IPS-15b (cell line): Measurements from ENCODE around the gene CECR2.

ENCODE experiments used
- H3K27me3 ChIP-seq: one replicate; pipeline ENCODE4 v1.6.1; 2013; ENCODE audit warnings: low read length; ENCODE audit not compliant: control insufficient read depth, insufficient read depth
- H3K36me3 ChIP-seq: one replicate; pipeline ENCODE4 v1.6.1; 2013; ENCODE audit warnings: low read length; ENCODE audit not compliant: control insufficient read depth, insufficient read depth
- H3K4me1 ChIP-seq: one replicate; pipeline ENCODE4 v1.6.1; 2013; ENCODE audit warnings: mild to moderate bottlenecking, low read length; ENCODE audit not compliant: control insufficient read depth, insufficient read depth
- H3K4me3 ChIP-seq: one replicate; pipeline ENCODE4 v1.5.1; 2013; ENCODE audit warnings: low read depth, low read length
- H3K9ac ChIP-seq: one replicate; pipeline ENCODE4 v1.6.1; 2013; ENCODE audit warnings: low read depth, mild to moderate bottlenecking, low read length
- H3K9me3 ChIP-seq: one replicate; pipeline ENCODE4 v1.6.1; 2013; ENCODE audit warnings: mild to moderate bottlenecking, low read length; ENCODE audit not compliant: control insufficient read depth, insufficient read depth

CECR2 gene

DNA sequence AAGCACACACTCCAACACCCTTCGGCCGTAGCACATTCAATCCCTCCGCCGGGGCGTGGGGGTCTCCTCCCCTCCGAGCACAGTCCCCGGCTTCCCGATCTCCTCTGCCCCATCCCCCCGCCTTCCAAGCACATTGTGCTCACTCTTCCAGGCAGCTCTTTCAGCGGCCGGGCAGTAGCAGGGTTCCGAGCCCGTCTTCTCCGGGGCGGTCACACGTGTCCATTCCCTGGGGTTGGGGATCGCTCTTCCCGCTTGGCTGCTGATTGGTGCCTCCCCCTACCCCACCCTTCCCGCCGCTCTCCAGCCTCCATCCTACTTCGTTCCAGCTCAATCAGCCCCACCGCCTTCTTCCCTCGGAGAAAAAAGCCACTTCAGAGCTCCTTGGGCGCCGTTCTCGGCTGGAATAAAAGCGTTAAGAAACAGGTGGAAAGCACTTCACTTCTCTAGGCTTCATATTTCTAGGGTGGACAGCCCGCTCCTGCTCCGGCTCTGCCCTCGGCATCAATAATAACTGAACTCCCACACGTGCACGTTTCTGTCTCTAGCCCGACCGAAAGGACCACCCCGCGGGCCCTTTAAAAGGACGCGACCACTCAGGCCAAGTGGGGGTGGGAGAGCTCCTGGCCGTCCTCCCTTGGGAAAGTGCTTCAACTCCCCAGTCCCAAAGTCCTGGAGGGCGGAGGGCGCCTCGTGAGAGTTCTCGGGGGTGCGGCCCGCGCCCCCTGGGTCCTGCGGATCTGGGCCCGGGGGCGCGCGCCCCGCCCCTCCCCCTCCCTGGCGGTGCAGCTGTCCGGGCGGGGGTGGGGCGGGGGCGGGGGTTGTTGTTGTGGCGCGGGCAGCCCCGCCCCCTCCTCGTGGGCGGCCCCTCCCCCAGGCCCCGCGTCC, 464 bp upstream of the CECR2 start:
- Histone ChIP-seq H3K9ac (peak overlapping the region; percentile 96), H3K4me1 (peaks cover 22% of the 10 kb centered on the region), H3K9me3 (no peaks in the 10 kb centered on the region), H3K36me3 (no peaks in the 10 kb centered on the region), H3K27me3 (no peaks in the 10 kb centered on the region), H3K4me3 (peak overlapping the region; percentile 90)

DNA sequence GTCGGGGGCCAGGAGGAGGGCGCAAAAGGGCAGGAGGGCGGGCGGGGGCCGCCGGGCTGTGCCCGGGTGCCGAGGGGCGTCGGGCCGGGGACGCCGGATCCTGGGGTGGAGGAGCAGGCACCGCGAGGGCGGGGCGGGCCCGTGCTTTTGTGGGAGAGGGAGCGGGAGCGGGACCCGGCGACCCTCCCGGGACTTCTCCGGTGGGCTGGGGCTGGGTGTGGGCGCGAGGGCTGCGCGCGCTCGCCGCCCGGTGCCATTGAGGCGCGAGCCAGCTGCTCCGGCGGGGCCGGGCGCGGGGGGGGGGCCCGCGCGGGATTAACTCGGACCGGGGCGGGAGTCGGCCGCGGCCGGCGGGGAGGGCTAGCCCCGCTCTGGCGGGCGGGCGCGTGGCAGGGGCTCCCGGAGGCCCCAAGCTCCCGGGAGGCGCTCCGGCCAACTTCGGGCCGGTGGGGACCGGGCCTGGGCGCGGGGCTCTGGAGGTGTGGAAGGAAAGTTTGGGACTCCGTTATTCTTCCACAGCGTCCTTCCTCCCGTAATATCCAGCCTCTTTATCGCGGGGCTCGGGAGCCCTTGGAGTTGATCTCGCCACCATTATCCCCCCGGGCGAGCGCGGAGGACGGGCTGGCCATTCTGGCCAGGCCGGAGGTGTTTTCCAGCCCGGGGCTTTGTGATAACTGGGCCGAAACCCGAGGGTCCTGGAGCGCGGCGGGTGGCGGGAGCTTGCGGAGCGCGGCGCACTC, 936 bp downstream of the CECR2 start:
- Histone ChIP-seq H3K4me3 (peak overlapping the region; percentile 80), H3K9ac (peak overlapping the region; percentile 75), H3K27me3 (no peaks in the 10 kb centered on the region)

DNA sequence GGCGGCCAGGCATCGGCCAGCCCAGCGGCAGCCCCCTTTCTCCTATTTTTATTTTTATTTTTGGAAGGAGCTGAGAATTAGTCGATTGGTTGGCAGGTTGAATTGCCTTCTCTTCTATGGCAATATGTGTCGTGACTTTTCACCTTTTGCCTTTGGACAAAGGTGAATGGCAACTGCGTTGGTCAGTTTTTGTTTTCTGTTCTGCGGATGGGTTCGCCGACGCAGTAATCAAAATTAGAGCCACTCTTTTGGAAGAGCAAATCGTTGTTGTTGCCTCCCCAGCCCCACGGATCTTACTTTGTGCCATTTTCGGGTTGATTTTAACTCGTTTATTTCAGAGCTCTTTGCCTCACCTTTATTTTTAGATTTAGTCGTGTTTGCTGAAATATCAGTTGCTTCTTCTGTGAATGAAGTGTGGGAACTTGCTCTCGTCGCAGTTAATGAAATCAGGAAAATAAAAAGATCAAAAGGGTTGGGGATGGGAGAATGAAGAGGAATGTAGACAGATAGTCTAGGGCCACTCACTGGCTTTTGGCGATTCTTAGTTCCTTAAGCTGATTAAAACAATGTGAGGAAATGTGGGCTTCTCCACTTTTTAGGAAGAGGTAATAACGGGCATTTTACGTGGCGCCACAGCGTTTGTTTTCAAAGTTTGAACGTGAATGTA, 1.6 kb downstream of the CECR2 start:
- Histone ChIP-seq H3K9ac (peak overlapping the region; percentile 75), H3K27me3 (no peaks in the 10 kb centered on the region), H3K36me3 (no peaks in the 10 kb centered on the region), H3K4me1 (peaks cover 31% of the 10 kb centered on the region), H3K9me3 (no peaks in the 10 kb centered on the region), H3K4me3 (peak overlapping the region; percentile 80)

More for the DNA sequence above, 936 bp downstream of the CECR2 start:
- H3K4me1 ChIP-seq, result peaks cover 31% of the 10 kb centered on the region
- no peaks in the 10 kb centered on the region for H3K36me3 ChIP-seq
- no peaks in the 10 kb centered on the region for H3K9me3 ChIP-seq

DNA sequence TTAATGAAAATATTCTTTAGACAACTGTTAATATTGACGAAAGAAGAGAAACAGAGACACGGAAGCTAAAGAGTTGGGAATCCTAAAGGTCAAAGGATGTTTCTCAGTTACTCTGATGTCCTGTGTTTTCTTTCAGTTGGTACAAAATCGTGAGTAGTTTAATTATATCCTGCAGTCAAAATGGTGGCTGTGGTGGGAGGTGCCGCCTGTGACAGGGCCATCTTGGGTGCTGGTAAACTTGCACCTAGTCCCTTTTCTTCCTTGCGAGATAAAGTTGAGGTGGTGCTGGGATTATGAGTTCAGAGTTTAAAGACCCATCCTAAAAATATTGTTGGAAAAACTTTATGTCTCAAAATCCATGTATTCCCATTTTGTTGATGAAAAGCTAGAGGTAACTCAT, 2.2 kb downstream of the CECR2 start:
- no peaks in the 10 kb centered on the region for H3K9me3 ChIP-seq
- H3K36me3 ChIP-seq, result no peaks in the 10 kb centered on the region
- H3K9ac ChIP-seq, result peak overlapping the region; percentile 75
- no peaks in the 10 kb centered on the region for H3K27me3 ChIP-seq
- H3K4me3 ChIP-seq, result peak overlapping the region; percentile 80
- H3K4me1 ChIP-seq, result peaks cover 25% of the 10 kb centered on the region

DNA sequence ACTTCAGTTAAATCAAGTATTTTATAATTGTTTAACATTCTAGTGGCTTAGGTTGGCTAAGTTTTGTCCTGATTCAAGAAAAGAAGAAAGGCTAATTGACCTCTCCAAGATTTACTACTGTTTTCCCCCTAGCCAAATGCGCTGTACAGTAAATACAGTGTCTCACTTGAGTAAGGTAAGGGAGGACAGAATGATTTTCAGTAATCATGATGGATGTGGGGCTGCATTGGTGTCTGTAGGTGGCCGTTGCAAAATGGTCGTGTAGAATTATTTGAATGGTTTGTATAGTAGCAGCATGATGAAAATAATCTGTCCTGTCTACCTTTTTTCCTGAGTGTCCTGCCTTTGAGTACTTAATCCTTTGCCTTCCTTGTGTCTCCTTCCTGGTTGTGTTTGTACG, 4.6 kb downstream of the CECR2 start:
- Histone ChIP-seq H3K4me1 (peaks cover 27% of the 10 kb centered on the region), H3K4me3 (peak overlapping the region; percentile 4), H3K9me3 (no peaks in the 10 kb centered on the region), H3K27me3 (no peaks in the 10 kb centered on the region), H3K9ac (no peak overlapping the region), H3K36me3 (no peaks in the 10 kb centered on the region)

DNA sequence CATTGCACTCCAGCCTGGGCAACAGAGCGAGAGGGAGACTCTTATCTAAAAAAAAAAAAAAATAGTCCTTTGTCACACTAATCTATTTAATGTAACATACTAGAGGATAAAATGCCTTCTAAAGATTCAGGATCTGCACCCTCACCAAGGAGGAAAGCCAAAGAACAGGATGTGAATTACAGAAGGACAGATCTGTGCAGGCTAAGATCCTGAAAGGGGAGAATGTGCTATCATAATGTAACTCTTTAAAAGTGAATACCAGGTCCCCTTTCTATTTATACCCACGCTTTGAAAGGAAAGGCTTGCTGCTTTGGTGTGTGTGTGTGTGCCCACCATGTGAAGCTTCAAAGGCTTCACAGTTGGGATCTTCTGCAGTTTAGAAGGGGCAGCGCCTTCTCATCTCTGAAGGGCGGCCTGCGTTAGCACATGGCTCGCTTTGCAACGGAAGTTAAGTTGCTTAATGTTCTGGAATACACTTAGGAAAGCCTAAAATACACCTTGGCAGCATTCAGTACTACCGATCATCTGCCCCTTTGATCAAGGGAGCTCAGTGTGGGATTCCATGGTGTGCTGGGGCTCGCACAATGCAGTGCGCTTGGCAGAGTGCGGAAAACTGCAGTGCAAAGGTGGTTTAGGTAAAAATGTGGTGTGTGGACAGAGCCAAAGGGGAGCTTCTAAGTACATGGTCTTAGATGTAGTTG, 6.8 kb downstream of the CECR2 start:
- no peaks in the 10 kb centered on the region for H3K9me3 ChIP-seq
- no peaks in the 10 kb centered on the region for H3K27me3 ChIP-seq
- no peak overlapping the region for H3K9ac ChIP-seq
- no peak overlapping the region for H3K4me3 ChIP-seq
- no peaks in the 10 kb centered on the region for H3K36me3 ChIP-seq
- peaks cover 41% of the 10 kb centered on the region for H3K4me1 ChIP-seq

DNA sequence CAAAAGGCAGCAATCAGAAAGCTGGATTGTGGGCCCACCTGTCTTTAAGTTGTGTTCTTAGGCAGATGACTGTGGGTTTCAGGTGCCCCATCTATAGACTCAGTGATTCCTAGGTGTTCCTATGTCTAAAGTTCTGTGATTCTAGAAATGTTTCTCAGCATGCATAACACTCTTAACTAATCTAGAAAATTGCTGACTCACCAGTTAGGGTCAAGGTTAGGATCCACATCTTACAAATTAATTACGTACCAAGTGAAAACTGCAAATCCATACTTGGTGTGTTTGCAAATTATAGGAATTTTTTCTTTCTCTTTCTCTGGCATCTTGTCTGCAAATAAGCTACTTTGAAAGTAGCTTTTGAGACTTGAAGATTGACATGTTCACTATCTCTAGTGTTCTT, 7.7 kb downstream of the CECR2 start:
- H3K27me3 ChIP-seq, result no peaks in the 10 kb centered on the region
- H3K36me3 ChIP-seq, result no peaks in the 10 kb centered on the region

DNA sequence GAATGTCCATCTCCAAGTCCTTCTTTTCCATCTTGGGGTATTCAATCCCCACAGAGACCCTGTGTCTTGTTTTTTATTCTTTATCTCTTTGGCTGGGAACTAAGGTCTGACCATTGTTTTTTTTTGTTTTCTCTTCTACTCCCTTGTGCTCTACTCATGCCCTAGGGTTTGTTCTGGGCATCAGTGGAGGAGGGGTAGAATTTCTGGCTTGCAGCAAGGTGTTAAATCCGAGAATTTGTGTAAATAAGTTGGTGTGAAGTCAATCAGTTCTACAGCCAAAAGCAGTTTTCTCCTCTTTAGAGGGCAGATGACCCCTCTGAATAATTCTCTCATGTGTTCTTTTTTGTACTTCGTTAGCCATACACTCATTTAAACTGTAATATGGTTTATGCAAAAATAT, 10.7 kb downstream of the CECR2 start:
- Histone ChIP-seq H3K27me3 (no peaks in the 10 kb centered on the region), H3K4me1 (peaks cover 32% of the 10 kb centered on the region), H3K9ac (no peak overlapping the region), H3K4me3 (peak overlapping the region; percentile 2), H3K36me3 (no peaks in the 10 kb centered on the region), H3K9me3 (no peaks in the 10 kb centered on the region)

More for the DNA sequence above, 7.7 kb downstream of the CECR2 start:
- peaks cover 44% of the 10 kb centered on the region for H3K4me1 ChIP-seq
- no peaks in the 10 kb centered on the region for H3K9me3 ChIP-seq
- no peak overlapping the region for H3K9ac ChIP-seq
- no peak overlapping the region for H3K4me3 ChIP-seq

DNA sequence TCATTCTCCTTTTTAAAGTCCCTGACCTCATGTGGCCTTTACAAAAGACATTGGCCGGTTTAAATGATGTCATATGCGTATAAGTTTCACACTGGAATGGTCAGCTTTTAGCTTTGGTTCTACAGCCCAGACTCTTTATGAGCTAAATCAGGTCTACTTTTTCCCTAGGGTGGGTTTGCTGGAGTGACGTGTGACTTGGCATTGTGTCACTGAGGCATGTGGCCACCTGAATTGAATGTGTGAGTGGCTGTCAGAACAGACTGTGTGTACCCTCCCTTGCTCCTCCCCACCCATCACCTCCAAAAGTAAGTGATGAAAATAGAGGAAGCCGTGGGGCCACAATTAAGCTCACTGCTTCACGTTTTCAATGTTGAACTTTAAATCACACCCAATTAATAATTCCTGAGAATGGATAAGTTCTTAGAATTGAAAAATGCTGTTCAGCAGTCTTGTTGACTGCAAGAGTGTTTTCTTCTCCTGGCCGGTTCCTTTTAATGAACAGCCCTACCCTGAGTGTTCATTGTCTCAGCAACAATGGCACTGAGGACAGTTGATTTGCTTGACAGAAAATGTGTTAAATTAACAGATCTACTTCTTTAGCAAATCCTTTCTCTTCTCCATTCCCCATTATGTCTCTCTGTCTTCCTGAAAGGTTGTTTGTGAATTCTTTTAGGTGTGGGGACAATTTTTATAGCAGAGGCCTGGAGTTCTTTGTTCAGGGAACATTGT, 11.3 kb downstream of the CECR2 start:
- peak overlapping the region; percentile 2 for H3K4me3 ChIP-seq
- no peaks in the 10 kb centered on the region for H3K27me3 ChIP-seq

DNA sequence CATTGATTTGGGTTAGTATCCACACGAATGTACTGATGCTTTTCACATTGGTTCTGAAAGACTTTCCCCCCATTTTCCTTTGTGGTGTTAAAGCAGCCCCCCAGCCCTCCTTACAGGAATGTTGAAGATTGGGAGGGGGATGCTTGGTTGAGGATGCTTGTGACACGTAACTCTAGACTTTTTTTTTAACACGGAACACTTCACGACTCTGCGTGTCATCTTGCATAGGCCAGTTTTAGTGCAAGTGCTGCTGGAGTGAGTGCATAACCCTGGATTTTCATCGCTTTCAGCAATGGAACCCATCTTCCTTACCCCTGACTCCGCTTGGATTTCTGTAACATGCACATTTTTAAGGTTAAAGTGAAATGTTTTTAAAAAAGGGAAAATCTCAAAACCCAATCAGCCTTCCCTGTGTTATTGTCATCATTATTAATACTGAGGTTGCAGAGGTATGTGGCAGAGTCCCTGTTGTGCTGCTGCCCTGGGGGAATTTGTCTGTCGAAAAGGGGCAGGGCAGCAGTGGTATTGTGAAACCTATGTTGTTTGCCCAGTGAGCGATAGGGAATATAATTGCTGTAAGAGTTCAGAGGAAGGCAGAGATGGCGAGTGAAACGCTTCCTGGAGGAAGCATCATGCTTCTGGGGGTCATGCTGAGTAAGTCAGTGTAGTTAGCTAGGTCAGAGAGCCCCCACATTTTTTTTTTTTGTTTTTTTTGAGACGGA, 12.1 kb downstream of the CECR2 start:
- Histone ChIP-seq H3K27me3 (no peaks in the 10 kb centered on the region), H3K36me3 (no peaks in the 10 kb centered on the region), H3K9ac (no peak overlapping the region), H3K9me3 (no peaks in the 10 kb centered on the region), H3K4me3 (peak overlapping the region; percentile 3), H3K4me1 (peaks cover 46% of the 10 kb centered on the region)

More for the DNA sequence above, 11.3 kb downstream of the CECR2 start:
- H3K4me1 ChIP-seq, result peaks cover 38% of the 10 kb centered on the region
- H3K9ac ChIP-seq, result no peak overlapping the region
- H3K36me3 ChIP-seq, result no peaks in the 10 kb centered on the region
- H3K9me3 ChIP-seq, result no peaks in the 10 kb centered on the region
